HepG2 (cell line): ENCODE results near the gene NAA15. TPM values are rescaled to one million over a fixed set of nuclear protein-coding genes. Genes with fewer than 3 reads are reported as not detected.

Source experiments
- ARNT ChIP-seq: fragments of 450-650 bp; IDR thresholded peaks from 2 replicates; pipeline ENCODE4 v1.6.1; 2017
- CREM ChIP-seq, 2 experiments: sonication (generic) in 1 of 2; formaldehyde crosslinking in 1 of 2; IDR thresholded peaks; 2 replicates each; pipeline versions ENCODE4 v1.4.0 to v1.6.1; 2016 to 2020; ENCODE audit warnings: antibody characterized with exemption in 1 of 2, mild to moderate bottlenecking in 1 of 2, missing genetic modification reagents in 1 of 2
- FOXA1 ChIP-seq, 2 experiments: fragments of 450-650 bp in 1 of 2; sonication (generic) in 1 of 2; formaldehyde crosslinking in 1 of 2; IDR thresholded peaks; 2 replicates each; pipeline versions ENCODE4 v1.4.0 to v1.6.1; 2016 to 2020; ENCODE audit warnings: missing genetic modification reagents in 1 of 2
- GTF2F1 ChIP-seq: fragments of 150-350 bp; IDR thresholded peaks from 2 replicates; pipeline ENCODE4 v1.6.1; 2014; ENCODE audit warnings: low read length
- HDAC1 ChIP-seq: sonication (generic); formaldehyde crosslinking; IDR thresholded peaks from 2 replicates; pipeline ENCODE4 v1.5.1; 2020; ENCODE audit warnings: mild to moderate bottlenecking, missing genetic modification reagents
- HDAC2 ChIP-seq: sonication (generic); formaldehyde crosslinking; IDR thresholded peaks from 2 replicates; pipeline ENCODE4 v1.4.0; 2020; ENCODE audit warnings: missing genetic modification reagents
- HMG20B ChIP-seq: conservative IDR thresholded peaks from 2 replicates; pipeline ENCODE4 v1.6.1; 2016; ENCODE audit warnings: missing genetic modification reagents, missing compliant biosample characterization
- MED1 ChIP-seq: sonication (generic); formaldehyde crosslinking; IDR thresholded peaks from 2 replicates; pipeline ENCODE4 v1.4.0; 2020; ENCODE audit warnings: missing genetic modification reagents
- MLLT10 ChIP-seq: sonication (generic); formaldehyde crosslinking; IDR thresholded peaks from 2 replicates; pipeline ENCODE4 v1.4.0; 2020; ENCODE audit warnings: missing genetic modification reagents
- SETDB1 ChIP-seq: sonication (generic); formaldehyde crosslinking; IDR thresholded peaks from 2 replicates; pipeline ENCODE4 v1.5.1; 2020; ENCODE audit warnings: missing genetic modification reagents, mild to moderate bottlenecking, borderline replicate concordance
- SIN3B ChIP-seq: fragments of 150-350 bp; IDR thresholded peaks from 2 replicates; pipeline ENCODE4 v1.6.1; 2014; ENCODE audit warnings: low read length
- SUZ12 ChIP-seq: fragments of 150-350 bp; IDR thresholded peaks from 2 replicates; pipeline ENCODE4 v1.6.1; 2014; ENCODE audit warnings: low read depth, low read length
- ZNF136 ChIP-seq: sonication (generic); formaldehyde crosslinking; IDR thresholded peaks from 2 replicates; pipeline ENCODE4 v1.8.1; 2022; ENCODE audit warnings: low read depth, mild to moderate bottlenecking, moderate library complexity, missing genetic modification reagents
- ZNF34 ChIP-seq: sonication (generic); formaldehyde crosslinking; IDR thresholded peaks from 2 replicates; pipeline ENCODE4 v1.4.0; 2020; ENCODE audit warnings: mild to moderate bottlenecking, missing genetic modification reagents, borderline replicate concordance
- ZNF564 ChIP-seq: sonication (generic); formaldehyde crosslinking; IDR thresholded peaks from 2 replicates; pipeline ENCODE4 v1.8.1; 2023; ENCODE audit warnings: mild to moderate bottlenecking, missing genetic modification reagents
- ZNF572 ChIP-seq: sonication (generic); formaldehyde crosslinking; IDR thresholded peaks from 2 replicates; pipeline ENCODE4 v1.5.1; 2020; ENCODE audit warnings: mild to moderate bottlenecking, missing genetic modification reagents
- ZSCAN9 ChIP-seq: IDR thresholded peaks from 2 replicates; pipeline ENCODE4 v1.6.1; 2016; ENCODE audit warnings: borderline replicate concordance
- polyA plus RNA-seq, 8 experiments: library from polyadenylated mRNA; depleted of rRNA in 3 of 8; stranded (reverse) in 7 of 8; unstranded in 1 of 8; fragments of >200 nt; fragmentation: Illumina TruSeq in 4 of 8; extraction: Trizol in 4 of 8; gene quantifications; 2 replicates each; pipeline versions ENCODE4 v1.2.1 to v1.2.3, GENCODE V29; 2011 to 2016; ENCODE audit warnings: low read depth in 4 of 8, missing spikeins in 1 of 8, mixed read lengths in 1 of 8; ENCODE audit not compliant: insufficient read depth in 1 of 8
- total RNA-seq, 5 experiments: library from RNA; depleted of rRNA; stranded (reverse); fragments of >200 nt; fragmentation: Illumina TruSeq; extraction: Trizol; gene quantifications; 2 replicates each; pipeline ENCODE4 v1.2.3, GENCODE V29; 2016; ENCODE audit warnings: low read depth in 1 of 5
- TF ChIP-seq, protein P1 (sequence below): sonication (generic); formaldehyde crosslinking; IDR thresholded peaks from 2 replicates; pipeline ENCODE4 v1.4.0; 2020; ENCODE audit warnings: missing genetic modification reagents
- TF ChIP-seq, protein P2 (sequence below): sonication (generic); formaldehyde crosslinking; IDR thresholded peaks from 2 replicates; pipeline ENCODE4 v1.5.1; 2020; ENCODE audit warnings: missing genetic modification reagents, mild to moderate bottlenecking, borderline replicate concordance
- TF ChIP-seq, protein P3 (sequence below): sonication (generic); formaldehyde crosslinking; IDR thresholded peaks from 2 replicates; pipeline ENCODE4 v1.4.0; 2020; ENCODE audit warnings: mild to moderate bottlenecking, missing genetic modification reagents
- TF ChIP-seq, protein P4 (sequence below): sonication (generic); formaldehyde crosslinking; IDR thresholded peaks from 2 replicates; pipeline ENCODE4 v1.4.0; 2020; ENCODE audit warnings: missing genetic modification reagents

The NAA15 gene
- total and polyA plus RNA-seq, 2 of the 13 experiments (the other 11 are each of a cell fraction or from before 2014, with no cell fraction given), result 6.2 to 50.2 TPM

DNA sequence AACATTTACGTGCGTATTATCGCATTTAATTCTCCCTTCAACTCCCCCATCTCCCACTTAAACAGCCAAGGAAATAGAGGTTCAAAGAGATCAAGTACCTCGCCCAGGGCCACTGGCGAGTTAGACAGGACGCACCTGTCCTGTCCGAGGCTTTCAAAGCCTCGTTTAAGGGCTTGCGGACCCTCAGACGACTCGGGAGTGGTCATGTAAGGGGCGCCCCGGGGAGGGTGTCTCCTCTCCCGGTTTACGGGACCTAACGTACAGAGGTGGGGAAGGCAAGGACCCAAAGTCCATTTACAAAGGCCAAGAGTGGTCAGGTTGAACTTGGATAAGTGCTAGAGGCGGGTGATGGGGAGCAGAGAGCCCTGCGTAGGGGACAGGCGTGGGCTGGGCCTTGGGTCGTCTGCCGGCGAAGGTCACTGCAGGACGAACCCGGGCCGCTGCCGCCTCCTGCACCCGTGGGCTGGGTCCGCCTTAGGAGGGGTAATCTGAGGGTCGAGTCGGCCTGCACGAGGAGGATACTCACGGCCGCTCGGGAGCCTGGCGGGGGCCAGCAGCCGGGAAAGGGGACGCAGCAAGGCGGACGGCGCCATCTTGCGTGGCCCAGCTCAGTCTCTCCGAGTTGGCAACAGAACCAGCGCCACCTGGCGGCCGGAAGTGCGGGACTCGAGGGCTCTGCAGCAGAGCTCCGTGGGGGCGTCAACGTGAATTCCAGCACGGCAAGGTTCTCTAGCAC lies 5.9 kb upstream of the NAA15 start (continued):
- TF ChIP-seq ZNF34 (CRISPR knock-in tag) (no peak; the same call in 1 of the 2 replicates), ZNF136 (CRISPR knock-in tag) (no peak), HMG20B (CRISPR knock-in tag) (0 out of 2 replicates have a peak, but pooled peaks have one; percentile 29), ZSCAN9 (CRISPR knock-in tag) (0 out of 2 replicates have a peak, but pooled peaks have one; percentile 44), GTF2F1 (no peak), SETDB1 (CRISPR knock-in tag) (no peak), SUZ12 (no peak), FOXA1 (IDR thresholded peaks at IDR 0.05) (no peak), FOXA1 (CRISPR knock-in tag; IDR thresholded peaks at IDR 0.05) (peak; percentile 69), ZNF572 (peak; percentile 93; the same call in 1 of the 2 replicates), HDAC2 (CRISPR knock-in tag) (peak; percentile 46), ZNF564 (CRISPR knock-in tag) (peak; percentile 67), CREM (IDR thresholded peaks at IDR 0.05) (no peak), CREM (CRISPR knock-in tag; IDR thresholded peaks at IDR 0.05) (no peak), SIN3B (no peak), MLLT10 (CRISPR knock-in tag) (no peak), HDAC1 (CRISPR knock-in tag) (peak; percentile 77; the same call in 1 of the 2 replicates), ARNT (no peak), MED1 (CRISPR knock-in tag) (peak; percentile 77)
- TF ChIP-seq, protein P1, sequence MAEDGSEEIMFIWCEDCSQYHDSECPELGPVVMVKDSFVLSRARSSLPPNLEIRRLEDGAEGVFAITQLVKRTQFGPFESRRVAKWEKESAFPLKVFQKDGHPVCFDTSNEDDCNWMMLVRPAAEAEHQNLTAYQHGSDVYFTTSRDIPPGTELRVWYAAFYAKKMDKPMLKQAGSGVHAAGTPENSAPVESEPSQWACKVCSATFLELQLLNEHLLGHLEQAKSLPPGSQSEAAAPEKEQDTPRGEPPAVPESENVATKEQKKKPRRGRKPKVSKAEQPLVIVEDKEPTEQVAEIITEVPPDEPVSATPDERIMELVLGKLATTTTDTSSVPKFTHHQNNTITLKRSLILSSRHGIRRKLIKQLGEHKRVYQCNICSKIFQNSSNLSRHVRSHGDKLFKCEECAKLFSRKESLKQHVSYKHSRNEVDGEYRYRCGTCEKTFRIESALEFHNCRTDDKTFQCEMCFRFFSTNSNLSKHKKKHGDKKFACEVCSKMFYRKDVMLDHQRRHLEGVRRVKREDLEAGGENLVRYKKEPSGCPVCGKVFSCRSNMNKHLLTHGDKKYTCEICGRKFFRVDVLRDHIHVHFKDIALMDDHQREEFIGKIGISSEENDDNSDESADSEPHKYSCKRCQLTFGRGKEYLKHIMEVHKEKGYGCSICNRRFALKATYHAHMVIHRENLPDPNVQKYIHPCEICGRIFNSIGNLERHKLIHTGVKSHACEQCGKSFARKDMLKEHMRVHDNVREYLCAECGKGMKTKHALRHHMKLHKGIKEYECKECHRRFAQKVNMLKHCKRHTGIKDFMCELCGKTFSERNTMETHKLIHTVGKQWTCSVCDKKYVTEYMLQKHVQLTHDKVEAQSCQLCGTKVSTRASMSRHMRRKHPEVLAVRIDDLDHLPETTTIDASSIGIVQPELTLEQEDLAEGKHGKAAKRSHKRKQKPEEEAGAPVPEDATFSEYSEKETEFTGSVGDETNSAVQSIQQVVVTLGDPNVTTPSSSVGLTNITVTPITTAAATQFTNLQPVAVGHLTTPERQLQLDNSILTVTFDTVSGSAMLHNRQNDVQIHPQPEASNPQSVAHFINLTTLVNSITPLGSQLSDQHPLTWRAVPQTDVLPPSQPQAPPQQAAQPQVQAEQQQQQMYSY, result no peak
- TF ChIP-seq, protein P2, sequence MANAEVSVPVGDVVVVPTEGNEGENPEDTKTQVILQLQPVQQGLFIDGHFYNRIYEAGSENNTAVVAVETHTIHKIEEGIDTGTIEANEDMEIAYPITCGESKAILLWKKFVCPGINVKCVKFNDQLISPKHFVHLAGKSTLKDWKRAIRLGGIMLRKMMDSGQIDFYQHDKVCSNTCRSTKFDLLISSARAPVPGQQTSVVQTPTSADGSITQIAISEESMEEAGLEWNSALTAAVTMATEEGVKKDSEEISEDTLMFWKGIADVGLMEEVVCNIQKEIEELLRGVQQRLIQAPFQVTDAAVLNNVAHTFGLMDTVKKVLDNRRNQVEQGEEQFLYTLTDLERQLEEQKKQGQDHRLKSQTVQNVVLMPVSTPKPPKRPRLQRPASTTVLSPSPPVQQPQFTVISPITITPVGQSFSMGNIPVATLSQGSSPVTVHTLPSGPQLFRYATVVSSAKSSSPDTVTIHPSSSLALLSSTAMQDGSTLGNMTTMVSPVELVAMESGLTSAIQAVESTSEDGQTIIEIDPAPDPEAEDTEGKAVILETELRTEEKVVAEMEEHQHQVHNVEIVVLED, result peak; percentile 45; the same call in 1 of the 2 replicates
- TF ChIP-seq, protein P3, sequence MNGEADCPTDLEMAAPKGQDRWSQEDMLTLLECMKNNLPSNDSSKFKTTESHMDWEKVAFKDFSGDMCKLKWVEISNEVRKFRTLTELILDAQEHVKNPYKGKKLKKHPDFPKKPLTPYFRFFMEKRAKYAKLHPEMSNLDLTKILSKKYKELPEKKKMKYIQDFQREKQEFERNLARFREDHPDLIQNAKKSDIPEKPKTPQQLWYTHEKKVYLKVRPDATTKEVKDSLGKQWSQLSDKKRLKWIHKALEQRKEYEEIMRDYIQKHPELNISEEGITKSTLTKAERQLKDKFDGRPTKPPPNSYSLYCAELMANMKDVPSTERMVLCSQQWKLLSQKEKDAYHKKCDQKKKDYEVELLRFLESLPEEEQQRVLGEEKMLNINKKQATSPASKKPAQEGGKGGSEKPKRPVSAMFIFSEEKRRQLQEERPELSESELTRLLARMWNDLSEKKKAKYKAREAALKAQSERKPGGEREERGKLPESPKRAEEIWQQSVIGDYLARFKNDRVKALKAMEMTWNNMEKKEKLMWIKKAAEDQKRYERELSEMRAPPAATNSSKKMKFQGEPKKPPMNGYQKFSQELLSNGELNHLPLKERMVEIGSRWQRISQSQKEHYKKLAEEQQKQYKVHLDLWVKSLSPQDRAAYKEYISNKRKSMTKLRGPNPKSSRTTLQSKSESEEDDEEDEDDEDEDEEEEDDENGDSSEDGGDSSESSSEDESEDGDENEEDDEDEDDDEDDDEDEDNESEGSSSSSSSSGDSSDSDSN (CRISPR knock-in tag), result peak; percentile 93
- TF ChIP-seq, protein P4, sequence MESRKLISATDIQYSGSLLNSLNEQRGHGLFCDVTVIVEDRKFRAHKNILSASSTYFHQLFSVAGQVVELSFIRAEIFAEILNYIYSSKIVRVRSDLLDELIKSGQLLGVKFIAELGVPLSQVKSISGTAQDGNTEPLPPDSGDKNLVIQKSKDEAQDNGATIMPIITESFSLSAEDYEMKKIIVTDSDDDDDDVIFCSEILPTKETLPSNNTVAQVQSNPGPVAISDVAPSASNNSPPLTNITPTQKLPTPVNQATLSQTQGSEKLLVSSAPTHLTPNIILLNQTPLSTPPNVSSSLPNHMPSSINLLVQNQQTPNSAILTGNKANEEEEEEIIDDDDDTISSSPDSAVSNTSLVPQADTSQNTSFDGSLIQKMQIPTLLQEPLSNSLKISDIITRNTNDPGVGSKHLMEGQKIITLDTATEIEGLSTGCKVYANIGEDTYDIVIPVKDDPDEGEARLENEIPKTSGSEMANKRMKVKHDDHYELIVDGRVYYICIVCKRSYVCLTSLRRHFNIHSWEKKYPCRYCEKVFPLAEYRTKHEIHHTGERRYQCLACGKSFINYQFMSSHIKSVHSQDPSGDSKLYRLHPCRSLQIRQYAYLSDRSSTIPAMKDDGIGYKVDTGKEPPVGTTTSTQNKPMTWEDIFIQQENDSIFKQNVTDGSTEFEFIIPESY (CRISPR knock-in tag), result no peak; the same call in 1 of the 2 replicates
